NB4 (cell line): Measurements from ENCODE around the gene LIPA.

ENCODE experiments used
- DNase-seq: peaks from one replicate; pipeline ENCODE4 v3.0.0; 2010; ENCODE audit warnings: low read depth
- H3K4me3 ChIP-seq: one replicate; pipeline ENCODE4 v1.5.1; 2011; ENCODE audit warnings: mild to moderate bottlenecking, low read depth, low read length, moderate library complexity
- CTCF ChIP-seq: IDR thresholded peaks from one replicate; pipeline ENCODE4 v1.5.1; 2012; ENCODE audit warnings: low read depth, low read length
- MYC ChIP-seq: IDR thresholded peaks from 2 replicates; pipeline ENCODE4 v1.6.1; 2011; ENCODE audit warnings: low read depth, low read length
- POLR2A ChIP-seq: IDR thresholded peaks from 2 replicates; pipeline ENCODE4 v1.6.1; 2011; ENCODE audit warnings: mild to moderate bottlenecking; ENCODE audit not compliant: insufficient read length; ENCODE audit errors: extremely low read depth
- TF ChIP-seq, protein P1 (sequence below): IDR thresholded peaks from 2 replicates; pipeline ENCODE4 v1.6.1; 2011; ENCODE audit warnings: low read depth, low read length

Gene LIPA

DNA sequence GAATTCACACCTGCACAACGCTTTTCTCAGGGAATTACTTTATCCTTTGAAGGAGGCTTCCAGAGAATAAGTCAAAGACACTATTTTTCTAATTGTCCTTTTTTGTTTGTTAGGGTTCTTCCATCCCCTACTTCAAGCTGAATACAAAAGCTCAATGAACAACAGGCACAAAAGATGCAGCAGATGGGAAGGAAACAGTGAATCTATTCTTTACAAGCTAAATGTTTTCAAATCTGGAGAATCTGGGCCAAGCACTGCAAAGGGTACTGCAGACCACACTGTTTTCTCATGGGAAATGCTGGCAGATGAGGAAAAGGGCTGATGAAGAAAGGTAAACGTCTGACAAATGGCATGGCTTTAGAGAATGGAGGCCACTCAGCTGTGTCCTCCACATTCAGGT lies 18.5 kb downstream of the LIPA start:
- no peak overlapping the region for H3K4me3 ChIP-seq
- no peak for TF ChIP-seq POLR2A
- TF ChIP-seq, protein P1, sequence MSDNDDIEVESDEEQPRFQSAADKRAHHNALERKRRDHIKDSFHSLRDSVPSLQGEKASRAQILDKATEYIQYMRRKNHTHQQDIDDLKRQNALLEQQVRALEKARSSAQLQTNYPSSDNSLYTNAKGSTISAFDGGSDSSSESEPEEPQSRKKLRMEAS = no peak
- no peak for DNase-seq

GRCh38 chr10:89228962-89229361 lies 22.6 kb downstream of the LIPA start:
- no peak for DNase-seq
- TF ChIP-seq MYC (no peak), CTCF (no peak), POLR2A (no peak)
- TF ChIP-seq, protein P1 = no peak
- no peak overlapping the region for H3K4me3 ChIP-seq

GRCh38 chr10:89228146-89228545 lies 23.4 kb downstream of the LIPA start:
- TF ChIP-seq MYC (no peak), CTCF (no peak), POLR2A (no peak)
- no peak overlapping the region for H3K4me3 ChIP-seq
- no peak for DNase-seq

- DNase-seq = no peak
- TF ChIP-seq MYC (no peak), POLR2A (no peak), CTCF (no peak)
- TF ChIP-seq, protein P1 = no peak
- no peak overlapping the region for H3K4me3 ChIP-seq
These were observed 24.7 kb downstream of the LIPA start for GRCh38 chr10:89226891-89227290.

DNA sequence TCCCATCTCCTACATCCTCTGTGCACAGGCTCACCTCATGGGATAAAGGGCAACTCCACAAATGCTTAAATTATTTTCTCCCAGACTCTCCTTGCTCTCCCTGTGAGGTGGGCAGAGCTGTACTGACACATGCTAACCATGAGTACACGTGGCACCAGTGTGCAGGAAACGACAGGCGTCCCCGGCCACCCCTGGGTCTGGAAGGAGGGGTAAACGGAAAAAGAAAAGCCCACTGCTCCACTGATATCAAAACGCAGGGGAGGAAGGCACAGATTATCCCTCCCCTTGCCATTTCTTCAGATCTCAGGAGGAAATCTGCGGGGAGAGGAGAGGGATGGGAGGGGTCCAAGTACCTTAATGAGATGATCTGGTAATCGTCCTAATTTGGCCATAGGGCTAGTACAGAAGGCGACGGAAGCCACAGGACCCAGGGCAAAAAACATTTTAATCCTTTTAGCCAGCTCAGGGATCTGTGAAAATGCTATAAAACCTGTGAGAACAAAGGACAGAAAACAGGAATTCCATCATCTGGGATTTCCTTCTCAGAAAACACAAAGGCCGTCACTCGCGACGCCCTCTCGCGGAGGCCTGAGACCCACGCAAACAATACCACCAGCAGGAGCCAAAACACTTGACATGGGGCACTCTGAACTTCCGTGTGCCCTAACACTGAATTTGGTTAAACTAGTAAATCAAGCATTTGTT lies 26.7 kb downstream of the LIPA start:
- H3K4me3 ChIP-seq = no peak overlapping the region
- TF ChIP-seq POLR2A (no peak), CTCF (no peak), MYC (no peak)
- TF ChIP-seq, protein P1 = no peak
- no peak for DNase-seq

DNA sequence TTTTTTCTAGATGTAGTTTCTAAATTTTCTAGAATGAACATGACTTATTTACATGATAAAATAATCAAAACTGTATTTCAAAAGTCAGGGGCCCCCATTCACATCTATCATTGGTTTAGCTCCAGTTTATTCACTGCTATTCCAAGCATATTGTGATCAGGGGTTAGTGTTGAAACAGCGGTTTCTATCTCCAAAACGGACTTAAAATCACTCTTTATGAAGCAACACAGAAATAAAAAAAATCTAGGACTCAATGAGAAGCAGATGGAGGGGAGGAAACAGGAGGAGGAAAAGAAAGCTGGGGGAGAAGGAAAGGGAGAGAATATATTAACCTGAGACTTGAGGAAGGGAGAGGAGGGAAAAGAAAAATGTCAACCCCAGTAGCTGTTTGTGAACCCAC lies 29.7 kb downstream of the LIPA start:
- no peak for DNase-seq
- H3K4me3 ChIP-seq = no peak overlapping the region
- TF ChIP-seq CTCF = no peak
- no peak for TF ChIP-seq MYC
- no peak for TF ChIP-seq POLR2A
- TF ChIP-seq, protein P1 = no peak
